ENCODE results near the gene ANK2.
"Not testable (repeated sequence)": the region's sequence is repeated elsewhere in the genome, so short reads cannot be mapped to it uniquely, and the experiment has no call there.

ANK2 gene

GRCh38 chr4:113159942-113160545 lies 110.6 kb downstream of the ANK2 start:
- Histone ChIP-seq H3K9ac (ENCODE audit: low read depth, low read length) (no peak overlapping the region), H3K9me3 (ENCODE audit: control insufficient read depth, insufficient read depth, low read length) (no peaks in the 10 kb centered on the region; the same call in 1 of the 2 replicates), H3K36me3 (ENCODE audit: insufficient read depth, low read length) (no peaks in the 10 kb centered on the region), H3K4me1 (ENCODE audit: insufficient read depth, low read length) (no peaks in the 10 kb centered on the region)

GRCh38 chr4:113160548-113160947 lies 111.1 kb downstream of the ANK2 start:
- H3K9me3 ChIP-seq (ENCODE audit: control insufficient read depth, insufficient read depth, low read length) = no peaks in the 10 kb centered on the region; the same call in 1 of the 2 replicates
- no peak overlapping the region for H3K9ac ChIP-seq (ENCODE audit: low read depth, low read length)
- no peaks in the 10 kb centered on the region for H3K4me1 ChIP-seq (ENCODE audit: insufficient read depth, low read length)
- H3K36me3 ChIP-seq (ENCODE audit: insufficient read depth, low read length) = no peaks in the 10 kb centered on the region

- Histone ChIP-seq H3K9ac (ENCODE audit: low read depth, low read length) (no peak overlapping the region), H3K36me3 (ENCODE audit: insufficient read depth, low read length) (no peaks in the 10 kb centered on the region), H3K9me3 (ENCODE audit: control insufficient read depth, insufficient read depth, low read length) (no peaks in the 10 kb centered on the region; the same call in 1 of the 2 replicates), H3K4me1 (ENCODE audit: insufficient read depth, low read length) (no peaks in the 10 kb centered on the region)
Observed at GRCh38 chr4:113162089-113162488, 112.6 kb downstream of the ANK2 start.

GRCh38 chr4:113169368-113169767 lies 119.9 kb downstream of the ANK2 start:
- H3K9ac ChIP-seq (ENCODE audit: low read depth, low read length) = no peak overlapping the region
- H3K9me3 ChIP-seq (ENCODE audit: control insufficient read depth, insufficient read depth, low read length) = no peaks in the 10 kb centered on the region
- peaks cover 18% of the 10 kb centered on the region for H3K4me1 ChIP-seq (ENCODE audit: insufficient read depth, low read length)
- no peaks in the 10 kb centered on the region for H3K36me3 ChIP-seq (ENCODE audit: insufficient read depth, low read length)

- Histone ChIP-seq H3K4me1 (ENCODE audit: insufficient read depth, low read length) (peaks cover 18% of the 10 kb centered on the region), H3K36me3 (ENCODE audit: insufficient read depth, low read length) (no peaks in the 10 kb centered on the region), H3K9me3 (ENCODE audit: control insufficient read depth, insufficient read depth, low read length) (no peaks in the 10 kb centered on the region), H3K9ac (ENCODE audit: low read depth, low read length) (no peak overlapping the region)
Observed at GRCh38 chr4:113170115-113170804, 120.8 kb downstream of the ANK2 start.

GRCh38 chr4:113170805-113171468 lies 121.5 kb downstream of the ANK2 start:
- H3K9ac ChIP-seq (ENCODE audit: low read depth, low read length) = no peak overlapping the region
- H3K36me3 ChIP-seq (ENCODE audit: insufficient read depth, low read length) = no peaks in the 10 kb centered on the region
- no peaks in the 10 kb centered on the region for H3K9me3 ChIP-seq (ENCODE audit: control insufficient read depth, insufficient read depth, low read length)
- peaks cover 18% of the 10 kb centered on the region for H3K4me1 ChIP-seq (ENCODE audit: insufficient read depth, low read length)

- Histone ChIP-seq H3K9me3 (ENCODE audit: control insufficient read depth, insufficient read depth, low read length) (no peaks in the 10 kb centered on the region), H3K4me1 (ENCODE audit: insufficient read depth, low read length) (peaks cover 18% of the 10 kb centered on the region), H3K9ac (ENCODE audit: low read depth, low read length) (no peak overlapping the region), H3K36me3 (ENCODE audit: insufficient read depth, low read length) (no peaks in the 10 kb centered on the region)
Observed at GRCh38 chr4:113173126-113173792, 123.8 kb downstream of the ANK2 start.

- Histone ChIP-seq H3K9me3 (ENCODE audit: control insufficient read depth, insufficient read depth, low read length) (no peaks in the 10 kb centered on the region), H3K9ac (ENCODE audit: low read depth, low read length) (no peak overlapping the region), H3K36me3 (ENCODE audit: insufficient read depth, low read length) (no peaks in the 10 kb centered on the region), H3K4me1 (ENCODE audit: insufficient read depth, low read length) (peaks cover 13% of the 10 kb centered on the region)
Observed at GRCh38 chr4:113173793-113174264, 124.4 kb downstream of the ANK2 start.

GRCh38 chr4:113179091-113179490 lies 129.6 kb downstream of the ANK2 start:
- no peaks in the 10 kb centered on the region for H3K4me1 ChIP-seq (ENCODE audit: insufficient read depth, low read length)
- no peak overlapping the region for H3K9ac ChIP-seq (ENCODE audit: low read depth, low read length)
- H3K9me3 ChIP-seq (ENCODE audit: control insufficient read depth, insufficient read depth, low read length) = no peaks in the 10 kb centered on the region
- H3K36me3 ChIP-seq (ENCODE audit: insufficient read depth, low read length) = no peaks in the 10 kb centered on the region

- no peaks in the 10 kb centered on the region for H3K36me3 ChIP-seq (ENCODE audit: insufficient read depth, low read length)
- no peak overlapping the region for H3K9ac ChIP-seq (ENCODE audit: low read depth, low read length)
- H3K4me1 ChIP-seq (ENCODE audit: insufficient read depth, low read length) = no peaks in the 10 kb centered on the region
- no peaks in the 10 kb centered on the region for H3K9me3 ChIP-seq (ENCODE audit: control insufficient read depth, insufficient read depth, low read length)
Observed at GRCh38 chr4:113179996-113180395, 130.5 kb downstream of the ANK2 start.

- H3K36me3 ChIP-seq (ENCODE audit: insufficient read depth, low read length) = no peaks in the 10 kb centered on the region
- no peaks in the 10 kb centered on the region for H3K9me3 ChIP-seq (ENCODE audit: control insufficient read depth, insufficient read depth, low read length)
- no peak overlapping the region for H3K9ac ChIP-seq (ENCODE audit: low read depth, low read length)
- H3K4me1 ChIP-seq (ENCODE audit: insufficient read depth, low read length) = no peaks in the 10 kb centered on the region
Observed at GRCh38 chr4:113181289-113182007, 132.0 kb downstream of the ANK2 start.

GRCh38 chr4:113183032-113183605 lies 133.7 kb downstream of the ANK2 start:
- H3K4me1 ChIP-seq (ENCODE audit: insufficient read depth, low read length) = no peaks in the 10 kb centered on the region; the same call in 1 of the 2 replicates
- H3K9me3 ChIP-seq (ENCODE audit: control insufficient read depth, insufficient read depth, low read length) = no peaks in the 10 kb centered on the region
- no peak overlapping the region for H3K9ac ChIP-seq (ENCODE audit: low read depth, low read length)
- H3K36me3 ChIP-seq (ENCODE audit: insufficient read depth, low read length) = no peaks in the 10 kb centered on the region

GRCh38 chr4:113186220-113186619 lies 136.8 kb downstream of the ANK2 start:
- H3K9me3 ChIP-seq (ENCODE audit: control insufficient read depth, insufficient read depth, low read length); H3K36me3 ChIP-seq (ENCODE audit: insufficient read depth, low read length); H3K9ac ChIP-seq (ENCODE audit: low read depth, low read length); H3K4me1 ChIP-seq (ENCODE audit: insufficient read depth, low read length): not testable (repeated sequence)

- peaks cover 5% of the 10 kb centered on the region; the same call in 1 of the 2 replicates for H3K4me1 ChIP-seq (ENCODE audit: insufficient read depth, low read length)
- no peaks in the 10 kb centered on the region for H3K36me3 ChIP-seq (ENCODE audit: insufficient read depth, low read length)
- H3K9me3 ChIP-seq (ENCODE audit: control insufficient read depth, insufficient read depth, low read length) = no peaks in the 10 kb centered on the region
- H3K9ac ChIP-seq (ENCODE audit: low read depth, low read length) = no peak overlapping the region
Observed at GRCh38 chr4:113186913-113187312, 137.5 kb downstream of the ANK2 start.
